HG03108 (cell line): Measurements from ENCODE around the gene LYRM4.

Source experiments
- ATAC-seq: cut with Tn5 transposase; IDR thresholded peaks from one replicate; pipeline ENCODE4 v1.9.1; 2021; ENCODE audit warnings: moderate library complexity; ENCODE audit not compliant: unreplicated experiment

LYRM4 gene

DNA sequence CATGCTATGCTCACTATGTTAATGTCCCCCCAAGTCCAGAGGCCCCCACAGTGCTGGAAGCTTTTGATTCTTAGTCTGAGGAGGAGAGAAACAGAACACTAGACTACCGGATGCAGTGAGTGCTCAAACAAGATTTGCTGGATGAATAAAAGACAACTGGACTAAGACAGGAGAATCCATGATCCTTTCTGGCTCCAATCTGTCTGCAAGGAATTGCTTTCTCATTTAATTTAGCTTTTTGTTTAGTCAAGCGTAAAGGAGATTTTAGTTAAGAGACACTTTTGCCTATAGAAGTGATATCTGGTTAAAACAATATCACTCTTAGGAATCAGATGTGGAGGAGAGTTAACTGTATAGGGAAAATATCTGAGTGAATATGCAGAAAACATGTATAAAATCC is 13.5 kb downstream of the LYRM4 start:
- ATAC-seq, result no peak

DNA sequence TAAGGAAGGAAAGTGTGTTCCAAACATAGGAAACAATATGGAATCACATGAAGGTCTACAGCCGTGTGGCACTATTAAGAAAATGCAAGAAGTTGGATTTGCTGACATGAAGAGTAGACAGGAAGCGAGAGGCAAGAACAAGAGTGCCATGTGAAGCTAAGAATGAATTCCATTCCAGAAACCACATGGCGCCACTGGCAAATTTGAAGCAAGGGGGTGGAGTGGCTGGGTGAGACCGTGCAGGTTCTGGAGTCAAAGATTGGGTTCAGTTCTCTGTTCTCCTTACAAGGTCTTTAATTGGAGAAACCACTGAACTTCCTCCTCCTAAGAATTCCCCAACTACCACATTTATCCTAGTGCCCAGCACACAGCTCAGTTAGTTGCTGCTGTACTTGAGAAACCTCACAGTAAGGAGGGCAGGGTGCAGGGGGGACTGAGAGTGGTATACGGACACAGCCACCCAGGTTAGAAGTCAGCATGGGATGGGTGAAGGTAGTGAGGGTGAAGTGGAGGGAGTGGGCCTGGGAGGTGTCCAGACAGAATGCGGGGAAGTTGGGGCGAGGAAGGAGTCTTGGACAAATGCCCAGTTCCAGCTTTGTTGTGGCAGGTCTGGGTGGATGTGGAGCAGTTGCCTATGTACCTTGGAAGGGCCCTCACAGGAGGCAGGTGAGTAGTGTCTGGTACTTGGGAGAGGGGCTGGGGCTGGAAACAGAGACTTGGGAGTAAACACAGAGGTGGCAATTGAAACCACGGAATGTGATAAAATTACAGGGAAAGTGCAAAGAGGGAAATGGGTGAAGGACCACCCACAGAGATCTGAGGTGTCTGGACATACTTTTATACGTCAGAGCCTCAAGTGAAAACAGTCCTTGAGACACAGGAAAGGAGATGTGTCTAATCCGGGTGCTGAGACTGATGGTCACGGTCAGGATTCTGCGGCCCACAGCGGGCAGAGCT is 14.3 kb downstream of the LYRM4 start:
- ATAC-seq, result no peak

DNA sequence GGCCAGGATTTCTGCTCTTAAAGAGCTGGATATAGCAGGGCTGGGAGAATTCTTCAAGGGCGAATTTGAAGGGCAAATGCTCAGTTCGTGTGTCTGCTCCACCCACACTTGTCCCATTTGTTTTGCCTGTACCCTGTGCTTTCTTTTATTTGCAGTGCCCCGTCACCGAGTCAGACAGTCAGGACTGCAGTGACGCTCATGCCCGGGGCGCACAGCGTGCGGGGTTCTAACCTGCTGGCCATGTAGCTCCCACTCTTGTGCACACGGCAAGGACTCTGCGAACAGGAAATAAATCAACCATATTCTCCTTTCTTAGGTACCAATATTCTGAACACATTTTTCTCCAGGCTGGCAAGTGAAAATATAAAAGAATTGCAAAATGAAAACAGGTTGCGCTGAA is 17.7 kb downstream of the LYRM4 start:
- no peak for ATAC-seq

DNA sequence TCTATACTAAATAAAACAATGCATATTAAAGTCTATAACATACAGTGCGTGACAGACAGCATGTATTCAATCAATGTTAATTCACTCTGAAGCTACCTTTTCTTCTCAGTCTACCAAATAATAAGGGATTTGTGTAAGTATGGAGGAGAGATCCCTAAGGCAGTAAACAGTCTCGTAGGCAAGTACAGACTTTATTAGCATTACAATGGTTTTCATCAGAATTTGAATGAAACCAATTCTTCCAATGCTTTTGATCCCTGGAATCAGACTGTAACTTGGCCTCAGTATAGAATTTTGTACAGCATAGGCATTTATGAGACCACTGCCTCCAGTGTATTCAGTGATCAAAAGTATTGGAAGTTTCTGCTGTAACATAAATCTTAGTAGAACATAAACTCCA is 19.5 kb downstream of the LYRM4 start:
- no peak for ATAC-seq

DNA sequence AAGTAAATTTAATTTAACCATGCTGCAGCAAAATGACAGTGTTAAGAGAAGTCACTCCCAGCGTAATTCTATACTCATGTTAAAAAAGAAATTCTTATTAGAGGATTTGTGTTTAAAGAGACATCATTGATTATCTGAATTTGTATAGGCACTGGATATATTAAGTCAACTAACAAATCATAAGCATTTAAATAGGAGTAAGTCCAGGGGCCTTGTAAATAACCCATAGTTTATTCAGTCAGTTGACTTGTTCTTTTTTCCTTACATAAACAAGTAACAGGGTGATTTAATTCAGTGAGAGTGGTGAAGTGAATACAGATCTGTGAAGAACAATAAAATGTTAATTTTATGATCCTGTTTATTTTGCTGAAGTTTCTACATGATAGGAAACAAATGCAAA is 22.4 kb downstream of the LYRM4 start:
- ATAC-seq, result no peak

DNA sequence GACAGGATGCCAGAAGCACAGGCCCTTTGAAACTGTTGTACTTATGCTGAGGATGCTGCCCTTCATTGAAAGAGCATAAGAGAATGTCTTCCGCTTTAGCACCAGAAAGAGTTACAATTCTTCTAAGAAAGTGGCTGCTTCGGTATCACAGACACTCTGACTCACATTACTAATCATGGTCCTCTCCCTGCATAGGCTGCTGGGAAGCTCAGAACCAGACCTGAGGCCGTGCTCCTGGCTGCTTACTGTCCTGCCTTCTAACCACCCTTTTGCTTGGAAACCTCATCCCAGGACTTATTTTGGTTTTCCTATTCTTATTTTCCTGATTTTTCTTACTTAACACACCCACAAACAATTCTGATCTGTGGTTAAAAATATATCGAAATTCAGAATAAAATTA is 22.9 kb downstream of the LYRM4 start:
- no peak for ATAC-seq

DNA sequence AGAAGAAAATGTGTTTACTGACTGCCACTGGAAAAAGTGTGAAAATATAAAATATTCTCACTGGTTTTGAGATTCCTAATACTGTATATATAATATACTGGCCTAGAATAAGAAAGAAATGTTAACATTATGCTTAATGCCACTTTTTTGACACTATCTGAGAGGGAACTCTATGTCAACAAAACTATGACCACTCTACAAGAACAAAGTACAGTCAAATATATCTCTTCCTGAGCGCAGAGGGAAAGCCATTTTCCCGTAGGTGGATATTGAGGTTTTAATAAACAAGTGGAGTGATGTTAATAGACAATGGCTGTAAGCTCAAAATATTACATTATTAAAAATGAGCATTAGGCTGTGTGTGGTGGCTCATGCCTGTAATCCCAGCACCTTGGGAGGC is 24.9 kb downstream of the LYRM4 start:
- no peak for ATAC-seq

DNA sequence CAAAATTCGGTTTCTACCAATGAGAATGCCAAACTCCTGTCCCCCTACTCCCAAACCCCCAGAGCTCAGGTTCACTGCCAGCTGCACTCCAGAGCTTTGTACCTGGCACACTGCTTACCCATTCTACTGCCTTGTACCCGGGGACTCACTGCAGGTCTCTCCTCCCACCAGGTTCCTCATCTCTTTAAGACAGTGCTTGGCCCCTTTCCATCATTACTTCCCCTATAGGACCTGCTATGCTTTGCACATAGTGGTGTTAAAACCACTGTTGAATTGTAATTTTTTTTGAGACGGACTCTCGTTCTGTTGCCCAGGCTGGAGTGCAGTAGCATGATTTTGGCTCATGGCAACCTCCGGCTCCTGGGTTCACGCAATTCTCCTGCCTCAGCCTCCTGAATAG is 25.9 kb downstream of the LYRM4 start:
- ATAC-seq, result no peak

DNA sequence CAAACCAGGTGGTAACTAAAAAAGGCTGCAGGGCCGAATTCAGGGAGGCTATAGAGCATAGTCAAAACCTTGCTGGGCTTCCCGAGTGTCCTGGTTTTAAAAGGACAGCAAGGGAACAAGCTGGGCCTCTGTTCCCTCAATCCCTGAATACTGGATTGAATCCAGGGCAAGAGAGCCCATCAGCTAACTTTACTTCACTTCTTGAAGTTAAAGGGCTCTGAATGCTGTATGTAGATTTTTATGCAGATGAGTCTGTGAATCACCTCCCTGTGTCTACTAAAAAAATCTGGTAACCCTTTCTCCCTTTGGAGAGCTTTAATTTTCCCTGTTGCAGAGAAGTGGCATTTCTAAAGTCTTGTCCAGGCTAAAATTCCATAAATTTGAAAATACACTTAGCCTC is 29.5 kb downstream of the LYRM4 start:
- no peak for ATAC-seq

DNA sequence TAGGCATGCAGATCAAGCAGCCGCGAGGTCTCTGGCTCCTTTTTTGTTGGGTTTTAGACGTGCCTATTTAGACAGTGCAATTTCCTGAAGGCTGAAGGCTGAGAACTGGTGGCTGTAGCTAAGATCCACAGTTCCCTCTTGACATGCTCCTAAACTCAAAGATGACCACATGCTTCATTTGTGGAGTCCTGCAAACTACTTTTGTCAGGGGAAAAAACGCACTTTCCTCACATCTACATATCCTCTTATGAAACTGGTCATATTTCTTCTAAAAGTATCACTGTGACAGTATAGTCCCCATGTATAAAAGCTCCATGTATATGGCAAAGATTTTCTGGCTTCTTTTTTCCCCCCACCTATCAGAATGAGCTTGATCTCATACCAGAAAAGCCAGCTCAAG is 30.7 kb downstream of the LYRM4 start:
- no peak for ATAC-seq

DNA sequence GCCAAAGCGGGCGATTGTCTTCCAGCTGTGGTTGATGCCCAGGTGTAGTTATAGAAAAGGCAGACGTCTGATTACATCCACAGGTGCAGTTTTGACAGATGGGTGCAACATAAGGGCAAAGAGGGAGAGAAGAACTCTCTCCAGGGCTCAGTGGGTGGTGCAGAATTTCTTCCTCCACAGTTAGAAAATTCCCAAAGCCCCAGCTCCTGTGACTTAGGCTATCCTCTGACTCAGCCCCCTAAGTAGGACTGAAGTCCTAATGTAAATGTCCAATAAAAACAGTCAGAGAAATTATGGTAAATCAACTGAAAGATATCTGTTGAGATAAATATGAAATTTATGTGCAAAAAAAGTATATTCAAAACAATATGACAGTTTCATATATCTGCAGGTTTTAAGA is 31.4 kb downstream of the LYRM4 start:
- ATAC-seq, result no peak

DNA sequence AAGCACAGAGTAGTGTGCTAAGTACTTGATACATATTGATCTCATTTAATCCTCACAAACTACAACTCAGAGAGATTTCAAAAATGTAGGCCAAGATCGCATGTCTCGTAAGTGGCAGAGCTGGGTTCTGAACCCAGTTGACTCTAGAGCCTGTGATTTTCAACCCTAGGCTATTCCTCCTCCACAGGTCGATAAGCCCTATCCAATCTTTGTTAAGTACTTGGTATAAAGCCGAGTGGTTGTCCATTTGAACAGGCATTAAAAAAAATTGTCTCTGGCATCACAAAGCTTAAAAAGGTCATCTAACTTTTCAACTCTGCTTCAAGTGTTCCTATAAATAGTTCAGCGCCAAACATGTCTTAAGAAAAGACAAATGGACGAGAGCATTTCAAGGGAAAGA is 37.4 kb downstream of the LYRM4 start:
- ATAC-seq, result no peak

DNA sequence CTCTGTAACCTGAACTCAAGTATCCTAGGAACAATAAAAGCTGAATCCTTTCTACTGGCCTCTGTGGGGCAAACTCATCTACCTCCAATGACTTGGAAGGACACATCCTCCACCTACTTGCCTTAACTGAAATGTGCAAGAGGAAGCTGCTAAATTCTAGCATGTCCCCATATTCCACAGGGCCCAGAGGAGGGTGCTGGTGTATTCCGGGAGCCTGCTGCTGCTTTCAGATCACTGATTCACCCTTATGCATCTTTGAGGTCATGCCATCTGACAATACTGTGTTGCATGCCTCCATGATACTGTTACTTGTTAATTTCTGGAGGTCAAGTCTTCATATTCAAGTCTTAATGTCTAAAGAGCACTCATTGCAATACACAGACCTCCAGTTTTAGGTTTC is 40.3 kb downstream of the LYRM4 start:
- no peak for ATAC-seq

DNA sequence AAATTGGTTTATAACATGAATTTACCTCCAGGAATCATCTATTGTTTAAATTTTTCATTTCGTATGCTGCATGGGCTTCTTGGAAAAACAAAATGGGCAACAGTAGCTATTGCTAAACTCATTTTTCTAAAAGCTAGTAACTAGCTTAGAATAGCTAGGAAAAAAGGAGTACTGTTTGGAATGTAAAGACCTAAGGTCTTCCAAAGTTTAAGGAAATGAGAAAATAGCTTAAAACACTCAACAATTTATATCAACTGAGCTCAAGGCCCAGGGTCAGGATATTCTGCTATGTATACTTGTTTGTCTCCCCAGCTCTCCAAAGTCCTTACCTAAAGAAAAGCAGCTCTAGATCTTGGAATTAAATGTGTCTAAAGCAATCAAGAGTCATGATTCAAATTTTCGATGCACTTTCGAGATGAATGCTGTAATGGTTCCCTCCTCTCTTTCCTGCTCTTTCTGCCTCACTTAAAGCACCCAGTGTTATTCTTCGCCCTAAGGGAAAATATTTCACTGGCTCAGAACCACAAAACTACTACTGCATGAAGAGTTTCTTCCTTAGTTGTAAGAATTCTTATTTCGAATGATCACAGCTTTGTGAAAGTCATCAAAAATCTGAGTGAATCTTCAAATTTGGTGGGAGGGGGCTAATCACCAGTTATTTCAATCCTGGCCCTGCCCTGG is 41.6 kb downstream of the LYRM4 start:
- no peak for ATAC-seq

DNA sequence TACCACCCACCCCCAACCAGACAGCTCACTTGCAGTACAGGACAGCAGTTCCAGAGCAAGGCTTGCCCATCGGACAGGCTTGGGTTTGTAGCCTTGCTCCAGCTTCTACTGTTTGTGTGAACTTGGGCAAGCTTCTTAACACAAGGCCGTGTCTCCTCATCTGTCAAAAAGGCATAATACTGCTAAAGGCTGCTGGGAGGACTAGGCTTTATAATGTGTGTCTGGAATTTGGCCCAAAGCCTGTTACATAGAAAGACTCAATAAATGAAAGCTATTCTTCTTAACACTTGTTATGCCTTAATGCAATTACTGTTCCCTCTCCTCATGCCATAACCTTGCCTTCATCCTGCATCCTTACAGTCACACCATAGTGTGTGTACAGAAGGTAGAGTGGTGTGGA is 43.4 kb downstream of the LYRM4 start:
- ATAC-seq, result no peak

DNA sequence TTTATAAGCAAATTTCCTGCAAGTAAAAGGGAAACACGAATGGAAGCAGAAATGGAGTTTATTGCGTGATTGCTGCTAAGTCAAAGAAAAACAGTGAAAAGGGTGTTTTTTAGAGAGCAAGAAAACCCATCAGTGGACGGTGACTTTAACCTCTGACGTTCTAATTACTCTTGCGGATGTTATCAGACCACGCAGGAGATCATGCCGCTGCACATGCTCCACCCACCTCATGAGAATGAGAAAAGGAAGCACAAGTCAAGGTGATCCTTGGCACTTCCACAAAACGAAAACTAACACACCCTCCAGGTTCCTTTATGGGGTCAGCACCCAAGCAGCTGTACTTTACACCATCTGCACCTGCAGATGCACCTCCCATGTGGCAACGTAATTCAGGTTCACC is 45.0 kb downstream of the LYRM4 start:
- no peak for ATAC-seq

DNA sequence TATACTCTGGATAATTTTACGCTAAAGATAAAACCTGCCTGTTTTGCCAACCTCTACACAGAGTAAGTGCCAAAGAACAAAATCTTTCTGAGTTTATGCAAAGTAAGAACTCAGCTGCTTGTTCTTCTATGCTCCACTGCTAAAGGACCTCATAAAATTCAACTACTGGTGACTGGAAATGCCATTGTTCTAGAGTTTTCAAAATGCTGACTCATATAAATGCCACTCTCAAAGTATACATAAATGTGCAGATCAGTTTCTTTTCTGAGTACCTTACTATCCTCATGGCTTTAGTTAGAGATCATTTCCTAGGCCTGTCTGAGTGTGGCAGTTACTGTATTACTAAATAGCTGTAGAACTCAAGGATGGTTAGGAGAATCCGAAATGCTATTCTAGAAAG is 45.6 kb downstream of the LYRM4 start:
- no peak for ATAC-seq

DNA sequence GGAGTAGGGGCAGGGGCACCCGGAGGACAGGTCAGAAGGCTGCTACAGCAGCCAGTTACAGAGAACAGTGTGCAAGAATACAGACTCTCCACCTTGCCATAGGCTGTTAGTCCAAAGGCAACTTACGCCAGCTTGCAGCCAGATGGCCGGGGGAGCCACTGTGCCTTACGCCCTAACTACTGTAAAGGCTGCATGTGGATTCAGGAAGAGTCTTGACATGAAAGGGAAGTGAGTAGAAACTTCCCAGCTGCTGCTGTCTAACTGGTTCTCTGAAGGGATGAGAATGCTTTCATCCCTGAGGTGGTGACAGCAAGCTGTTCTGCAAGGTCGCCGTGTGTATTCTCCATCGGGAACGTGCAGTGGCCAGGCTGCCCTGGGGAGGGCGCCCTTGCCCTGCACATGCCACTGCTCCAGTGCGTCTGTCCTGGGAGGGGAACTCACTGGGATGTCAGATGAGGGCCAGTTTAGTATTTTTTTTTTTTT is 46.1 kb downstream of the LYRM4 start:
- ATAC-seq, result no peak

DNA sequence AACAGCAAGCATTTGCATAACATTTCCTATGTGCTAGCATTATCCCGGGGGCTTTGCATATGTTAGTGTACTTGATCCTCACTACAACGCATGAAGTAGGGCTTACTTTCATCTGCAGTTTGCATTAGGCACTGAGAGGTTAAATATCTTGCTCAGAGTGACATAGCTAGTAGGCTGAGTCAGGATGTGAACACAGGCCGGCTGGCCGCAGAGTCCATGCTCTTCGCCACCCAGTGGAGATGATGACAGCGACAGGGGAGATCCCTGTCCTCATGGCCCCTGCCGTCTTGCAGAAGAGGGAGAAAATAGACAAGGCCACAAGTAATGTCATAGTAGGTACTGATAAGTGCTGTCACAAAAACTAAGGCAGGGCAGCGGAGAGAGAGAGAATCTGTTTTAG is 46.9 kb downstream of the LYRM4 start:
- no peak for ATAC-seq

DNA sequence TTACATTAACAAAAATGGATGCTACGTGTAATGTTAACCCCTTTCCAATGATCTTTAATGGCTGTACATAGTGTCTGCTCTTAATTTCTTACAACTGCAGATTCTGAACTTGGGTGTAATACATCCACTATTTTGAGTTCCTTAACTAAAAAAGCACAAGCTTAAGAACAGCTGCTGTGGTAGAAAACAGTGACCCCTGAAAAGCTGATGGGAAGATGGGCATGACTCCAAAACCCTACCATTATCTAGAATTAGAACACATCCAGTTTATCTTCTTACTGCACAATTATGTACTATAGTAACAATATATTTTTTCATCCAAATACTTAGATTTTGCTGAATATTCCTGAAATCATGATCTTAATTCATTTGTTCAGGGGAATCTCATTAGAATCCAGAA is 49.3 kb downstream of the LYRM4 start:
- ATAC-seq, result no peak

DNA sequence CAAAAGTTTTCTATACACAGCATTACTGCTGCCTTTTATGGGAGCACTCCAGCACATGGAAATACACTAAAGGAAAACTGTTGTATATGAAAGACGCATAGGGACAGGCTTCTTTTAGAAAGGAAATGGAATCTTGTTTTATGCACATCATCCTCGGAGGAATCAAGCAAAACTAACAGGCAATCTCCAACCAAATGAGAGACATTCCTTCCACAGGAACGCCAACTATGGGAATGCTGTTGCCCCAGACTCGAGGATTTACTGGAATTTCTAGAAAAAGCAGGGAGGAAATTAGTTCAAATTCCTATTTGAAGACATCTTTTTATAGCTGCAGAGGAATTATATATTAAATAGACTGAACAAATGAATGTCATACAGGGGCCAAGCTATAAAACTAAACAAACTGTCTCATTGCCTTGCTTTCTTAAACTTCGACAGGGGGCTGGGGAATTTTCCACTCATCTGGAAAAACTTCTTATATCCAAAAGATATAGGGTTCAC is 52.2 kb downstream of the LYRM4 start:
- no peak for ATAC-seq

DNA sequence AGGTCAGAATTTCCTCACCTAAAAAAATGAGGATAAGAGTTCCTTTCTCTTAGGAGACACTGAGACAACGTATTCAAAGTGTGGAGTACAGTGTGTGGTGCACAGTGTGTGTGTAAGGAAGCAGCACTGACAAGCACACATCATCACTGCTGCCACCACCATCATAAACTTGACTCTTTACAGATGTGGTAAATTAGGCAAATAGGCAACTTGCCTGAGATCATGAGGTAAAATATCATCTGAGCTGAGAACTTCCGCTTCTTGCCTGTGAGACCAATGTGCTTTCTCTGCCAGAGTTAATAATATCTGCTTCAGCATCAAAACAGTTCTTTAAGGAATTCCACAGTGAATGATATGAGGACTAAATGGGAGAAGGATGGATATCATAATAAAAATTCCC is 52.7 kb downstream of the LYRM4 start:
- ATAC-seq, result no peak
